ENCODE results near the gene CRLF2.
"Not testable (repeated sequence)": the region's sequence is repeated elsewhere in the genome, so short reads cannot be mapped to it uniquely, and the experiment has no call there.

Gene CRLF2

GRCh38 chrX:1212532-1212931, at the start of gene CRLF2:
Gene CRLF2 (minus strand): TSS chrX:1212649. CDS start chrX:1212634, 15 bp downstream.
- DNase-seq (ENCODE audit: low read depth in 1 of 2, low spot score in 1 of 2), result no peak

- DNase-seq (ENCODE audit: low read depth in 1 of 2, low spot score in 1 of 2), result not testable (repeated sequence)
Observed at GRCh38 chrX:1261771-1262170, 49.3 kb upstream of the CRLF2 start.

- DNase-seq (ENCODE audit: low read depth in 1 of 2, low spot score in 1 of 2), result no peak
Observed at GRCh38 chrX:1261285-1261684, 48.8 kb upstream of the CRLF2 start.

GRCh38 chrX:1252861-1253260, 40.4 kb upstream of the CRLF2 start:
- no peak for DNase-seq (ENCODE audit: low read depth in 1 of 2, low spot score in 1 of 2)

GRCh38 chrX:1249101-1249887, 36.8 kb upstream of the CRLF2 start:
- peak; percentile 7 to 23 for DNase-seq (ENCODE audit: low read depth in 1 of 2, low spot score in 1 of 2)

GRCh38 chrX:1248331-1249061, 36.0 kb upstream of the CRLF2 start:
- no peak for DNase-seq (ENCODE audit: low read depth in 1 of 2, low spot score in 1 of 2)

- peak; percentile 68 to 84 for DNase-seq (ENCODE audit: low read depth in 1 of 2, low spot score in 1 of 2)
Observed at GRCh38 chrX:1246816-1247215, 34.4 kb upstream of the CRLF2 start.

- DNase-seq (ENCODE audit: low read depth in 1 of 2, low spot score in 1 of 2), result no peak
Observed at GRCh38 chrX:1244164-1245076, 32.0 kb upstream of the CRLF2 start.

GRCh38 chrX:1242891-1243402, 30.5 kb upstream of the CRLF2 start:
- DNase-seq (ENCODE audit: low read depth in 1 of 2, low spot score in 1 of 2), result no peak

GRCh38 chrX:1240551-1240950, 28.1 kb upstream of the CRLF2 start:
- DNase-seq (ENCODE audit: low read depth in 1 of 2, low spot score in 1 of 2), result not testable (repeated sequence)

- DNase-seq (ENCODE audit: low read depth in 1 of 2, low spot score in 1 of 2), result no peak
Observed at GRCh38 chrX:1239681-1240142, 27.3 kb upstream of the CRLF2 start.

GRCh38 chrX:1231850-1232465, 19.5 kb upstream of the CRLF2 start:
- no peak for DNase-seq (ENCODE audit: low read depth in 1 of 2, low spot score in 1 of 2)

- not testable (repeated sequence) for DNase-seq (ENCODE audit: low read depth in 1 of 2, low spot score in 1 of 2)
Observed at GRCh38 chrX:1228101-1228500, 15.7 kb upstream of the CRLF2 start.

GRCh38 chrX:1226249-1226648, 13.8 kb upstream of the CRLF2 start:
- no peak for DNase-seq (ENCODE audit: low read depth in 1 of 2, low spot score in 1 of 2)

GRCh38 chrX:1224954-1225353, 12.5 kb upstream of the CRLF2 start:
- no peak for DNase-seq (ENCODE audit: low read depth in 1 of 2, low spot score in 1 of 2)

GRCh38 chrX:1223242-1223600, 10.8 kb upstream of the CRLF2 start:
- DNase-seq (ENCODE audit: low read depth in 1 of 2, low spot score in 1 of 2), result no peak

GRCh38 chrX:1222531-1223241, 10.2 kb upstream of the CRLF2 start:
- no peak for DNase-seq (ENCODE audit: low read depth in 1 of 2, low spot score in 1 of 2)

- DNase-seq (ENCODE audit: low read depth in 1 of 2, low spot score in 1 of 2), result no peak
Observed at GRCh38 chrX:1221296-1221845, 8.9 kb upstream of the CRLF2 start.

- no peak for DNase-seq (ENCODE audit: low read depth in 1 of 2, low spot score in 1 of 2)
Observed at GRCh38 chrX:1218286-1218685, 5.8 kb upstream of the CRLF2 start.
